ENCODE results near the gene CYTIP.
"Not testable (repeated sequence)": the region's sequence is repeated elsewhere in the genome, so short reads cannot be mapped to it uniquely, and the experiment has no call there.

CYTIP gene

DNA sequence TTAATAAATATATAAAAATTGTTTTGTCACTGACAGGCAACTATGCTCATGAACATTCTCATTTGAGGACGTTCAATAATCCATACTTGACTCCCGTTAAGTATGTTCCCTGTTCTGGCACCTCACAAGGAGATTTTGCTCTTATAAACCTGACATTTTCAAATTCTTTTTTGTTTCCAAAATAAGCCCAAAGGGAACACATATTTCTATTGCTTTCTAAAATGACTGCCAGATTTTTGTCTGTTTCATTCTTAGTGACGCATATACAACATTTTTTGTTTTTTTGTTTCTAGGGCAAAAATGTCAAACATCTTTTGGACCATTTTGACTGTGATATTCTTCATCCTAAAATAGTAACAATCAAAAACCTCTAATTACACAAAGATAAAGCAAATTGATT, 50.5 kb downstream of the CYTIP start:
- Histone ChIP-seq H3K4me1 (ENCODE audit: control insufficient read depth, insufficient read depth, low read length) (no peaks in the 10 kb centered on the region), H3K27me3 (ENCODE audit: control insufficient read depth, insufficient read depth, low read length) (no peaks in the 10 kb centered on the region), H3K4me3 (ENCODE audit: low read depth, low read length) (no peak overlapping the region), H3K9ac (ENCODE audit: low read depth, low read length) (no peak overlapping the region), H3K36me3 (ENCODE audit: control insufficient read depth, insufficient read depth, low read length) (no peaks in the 10 kb centered on the region), H3K9me3 (ENCODE audit: control insufficient read depth, insufficient read depth, low read length) (no peaks in the 10 kb centered on the region)

DNA sequence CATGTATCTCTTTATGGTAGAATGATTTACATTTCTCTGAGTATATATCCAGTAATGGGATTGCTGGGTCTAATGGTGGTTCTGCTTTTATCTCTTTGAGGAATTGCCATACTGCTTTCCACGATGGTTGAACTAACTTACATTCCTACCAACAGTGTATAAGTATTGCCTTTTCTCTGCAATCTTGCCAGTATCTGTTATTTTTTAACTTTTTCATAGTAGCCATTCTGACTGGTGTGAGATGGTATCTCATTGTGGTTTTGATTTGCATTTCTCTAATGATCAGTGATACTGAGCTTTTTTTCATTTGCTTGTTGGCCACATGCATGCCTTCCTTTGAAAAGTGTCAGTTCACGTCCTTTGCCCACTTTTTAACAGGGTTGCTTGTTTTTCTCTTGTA, 55.1 kb downstream of the CYTIP start:
- Histone ChIP-seq H3K4me1 (ENCODE audit: control insufficient read depth, insufficient read depth, low read length) (no peaks in the 10 kb centered on the region), H3K9me3 (ENCODE audit: control insufficient read depth, insufficient read depth, low read length) (no peaks in the 10 kb centered on the region), H3K4me3 (ENCODE audit: low read depth, low read length) (no peak overlapping the region), H3K27me3 (ENCODE audit: control insufficient read depth, insufficient read depth, low read length) (no peaks in the 10 kb centered on the region), H3K36me3 (ENCODE audit: control insufficient read depth, insufficient read depth, low read length) (no peaks in the 10 kb centered on the region), H3K9ac (ENCODE audit: low read depth, low read length) (no peak overlapping the region)

DNA sequence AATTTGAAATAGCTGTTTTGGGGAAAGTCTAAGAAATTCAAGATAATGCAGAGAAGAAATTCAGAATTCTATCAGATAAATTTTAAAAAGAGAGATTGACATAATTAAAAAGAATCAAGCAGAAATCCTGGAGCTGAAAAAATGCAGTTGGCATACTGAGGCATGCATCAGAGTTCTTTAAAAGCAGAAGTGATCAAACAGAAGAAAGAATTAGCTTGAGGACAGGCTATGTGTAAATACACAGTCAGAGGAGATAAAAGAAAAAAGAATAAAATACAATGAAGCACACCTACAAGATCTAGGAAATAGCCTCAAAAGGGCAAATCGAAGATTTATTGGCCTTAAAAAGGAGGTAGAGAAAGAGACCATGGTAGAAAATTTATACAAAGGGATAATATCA, 57.1 kb downstream of the CYTIP start:
- H3K27me3 ChIP-seq (ENCODE audit: control insufficient read depth, insufficient read depth, low read length) = no peaks in the 10 kb centered on the region
- H3K9me3 ChIP-seq (ENCODE audit: control insufficient read depth, insufficient read depth, low read length) = no peaks in the 10 kb centered on the region
- no peak overlapping the region for H3K4me3 ChIP-seq (ENCODE audit: low read depth, low read length)
- H3K9ac ChIP-seq (ENCODE audit: low read depth, low read length) = no peak overlapping the region
- no peaks in the 10 kb centered on the region for H3K4me1 ChIP-seq (ENCODE audit: control insufficient read depth, insufficient read depth, low read length)
- H3K36me3 ChIP-seq (ENCODE audit: control insufficient read depth, insufficient read depth, low read length) = no peaks in the 10 kb centered on the region

DNA sequence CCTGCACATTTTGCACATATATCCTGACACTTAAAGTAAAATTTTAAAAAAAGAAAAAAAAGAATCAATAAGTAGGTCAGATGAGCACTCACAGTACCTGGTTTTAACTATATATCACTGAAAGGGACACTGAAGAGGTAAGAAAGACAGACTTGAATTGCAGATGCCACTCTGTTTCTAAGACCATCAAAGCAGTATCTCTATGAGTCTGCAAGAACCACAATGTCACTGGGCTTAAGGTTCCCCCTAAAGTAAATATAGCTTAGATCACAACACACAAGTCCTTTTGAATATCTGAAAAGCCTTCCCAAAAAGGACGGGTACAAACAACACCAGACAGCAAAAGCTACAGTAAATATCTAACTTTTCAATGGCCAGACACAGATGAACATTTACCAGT, 57.6 kb downstream of the CYTIP start:
- Histone ChIP-seq H3K36me3 (ENCODE audit: control insufficient read depth, insufficient read depth, low read length) (no peaks in the 10 kb centered on the region), H3K9ac (ENCODE audit: low read depth, low read length) (no peak overlapping the region), H3K27me3 (ENCODE audit: control insufficient read depth, insufficient read depth, low read length) (no peaks in the 10 kb centered on the region), H3K4me1 (ENCODE audit: control insufficient read depth, insufficient read depth, low read length) (no peaks in the 10 kb centered on the region), H3K4me3 (ENCODE audit: low read depth, low read length) (no peak overlapping the region), H3K9me3 (ENCODE audit: control insufficient read depth, insufficient read depth, low read length) (no peaks in the 10 kb centered on the region)

DNA sequence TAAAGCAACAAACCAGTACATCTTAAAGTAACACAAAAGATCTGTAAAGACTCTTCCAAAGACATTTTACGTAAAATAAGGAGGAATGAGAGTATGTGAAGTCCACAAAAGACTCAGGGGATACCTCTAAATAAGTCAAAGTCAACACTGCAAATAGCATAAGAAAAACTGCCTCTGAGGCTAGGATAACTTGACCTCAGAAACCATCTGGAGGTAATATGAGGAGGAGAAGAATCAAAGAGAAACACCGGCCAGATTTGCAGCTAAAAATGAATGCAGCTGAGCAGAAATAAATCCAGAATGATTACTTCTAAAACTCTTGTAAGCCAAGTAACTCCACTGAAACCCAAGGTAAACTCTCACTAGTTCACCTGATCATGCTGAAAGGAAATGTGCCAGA, 66.0 kb downstream of the CYTIP start:
- Histone ChIP-seq H3K9ac (ENCODE audit: low read depth, low read length) (no peak overlapping the region), H3K27me3 (ENCODE audit: control insufficient read depth, insufficient read depth, low read length) (no peaks in the 10 kb centered on the region), H3K9me3 (ENCODE audit: control insufficient read depth, insufficient read depth, low read length) (peaks cover 9% of the 10 kb centered on the region), H3K4me3 (ENCODE audit: low read depth, low read length) (no peak overlapping the region), H3K4me1 (ENCODE audit: control insufficient read depth, insufficient read depth, low read length) (no peaks in the 10 kb centered on the region), H3K36me3 (ENCODE audit: control insufficient read depth, insufficient read depth, low read length) (no peaks in the 10 kb centered on the region)

DNA sequence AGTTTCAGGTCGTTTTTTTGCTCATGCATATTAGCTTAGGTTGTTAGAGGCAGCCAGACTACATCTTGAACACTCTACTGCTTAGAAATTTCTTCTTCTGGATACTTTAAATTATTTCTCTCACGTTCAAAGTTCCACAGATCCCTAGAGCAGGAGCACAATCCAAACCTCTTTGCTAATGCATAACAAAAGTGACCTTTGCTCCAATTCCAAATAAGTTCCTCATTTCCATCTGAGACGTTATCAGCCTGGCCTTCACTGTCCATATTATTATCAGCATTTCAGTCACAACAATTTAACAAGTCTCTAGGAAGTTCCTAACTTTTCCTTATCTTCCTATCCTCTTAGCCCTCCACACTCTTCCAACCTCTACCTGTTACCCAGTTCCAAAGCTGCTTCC, 67.8 kb downstream of the CYTIP start:
- Histone ChIP-seq H3K4me3 (ENCODE audit: low read depth, low read length) (no peak overlapping the region), H3K36me3 (ENCODE audit: control insufficient read depth, insufficient read depth, low read length) (no peaks in the 10 kb centered on the region), H3K9ac (ENCODE audit: low read depth, low read length) (no peak overlapping the region)

DNA sequence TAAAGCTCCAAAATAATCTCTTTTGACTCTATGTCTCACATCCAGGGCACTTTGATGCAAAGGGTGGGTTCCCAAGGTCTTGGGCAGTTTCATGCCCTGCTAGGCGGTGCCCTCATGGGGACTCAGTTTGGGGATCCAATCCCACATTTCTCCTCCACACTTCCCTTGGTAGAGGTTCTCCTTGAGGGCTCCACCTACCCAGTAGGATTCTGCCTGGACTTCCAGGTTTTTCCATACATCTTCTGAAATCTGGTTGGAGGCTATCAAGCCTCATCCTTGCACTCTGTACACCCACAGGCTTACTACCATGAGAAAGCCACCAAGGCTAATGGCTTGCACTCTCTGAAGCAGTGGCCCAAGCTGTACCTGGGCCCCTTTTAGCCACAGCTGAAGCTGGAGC, 68.5 kb downstream of the CYTIP start:
- Histone ChIP-seq H3K9me3 (ENCODE audit: control insufficient read depth, insufficient read depth, low read length) (peaks cover 9% of the 10 kb centered on the region), H3K36me3 (ENCODE audit: control insufficient read depth, insufficient read depth, low read length) (no peaks in the 10 kb centered on the region), H3K27me3 (ENCODE audit: control insufficient read depth, insufficient read depth, low read length) (no peaks in the 10 kb centered on the region), H3K4me1 (ENCODE audit: control insufficient read depth, insufficient read depth, low read length) (no peaks in the 10 kb centered on the region), H3K9ac (ENCODE audit: low read depth, low read length) (no peak overlapping the region), H3K4me3 (ENCODE audit: low read depth, low read length) (no peak overlapping the region)

More for the DNA sequence above, 67.8 kb downstream of the CYTIP start:
- H3K27me3 ChIP-seq (ENCODE audit: control insufficient read depth, insufficient read depth, low read length) = no peaks in the 10 kb centered on the region
- H3K9me3 ChIP-seq (ENCODE audit: control insufficient read depth, insufficient read depth, low read length) = peaks cover 9% of the 10 kb centered on the region
- no peaks in the 10 kb centered on the region for H3K4me1 ChIP-seq (ENCODE audit: control insufficient read depth, insufficient read depth, low read length)

DNA sequence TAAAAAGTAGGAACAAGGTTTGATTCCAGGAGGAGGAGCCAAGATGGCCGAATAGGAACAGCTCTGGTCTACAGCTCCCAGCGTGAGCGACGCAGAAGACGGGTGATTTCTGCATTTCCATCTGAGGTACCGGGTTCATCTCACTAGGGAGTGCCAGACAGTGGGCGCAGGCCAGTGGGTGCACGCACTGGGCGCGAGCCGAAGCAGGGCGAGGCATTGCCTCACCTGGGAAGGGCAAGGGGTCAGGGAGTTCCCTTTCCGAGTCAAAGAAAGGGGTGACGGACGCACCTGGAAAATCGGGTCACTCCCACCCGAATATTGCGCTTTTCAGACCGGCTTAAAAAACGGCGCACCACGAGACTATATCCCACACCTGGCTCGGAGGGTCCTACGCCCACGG, 75.4 kb downstream of the CYTIP start:
- H3K4me1 ChIP-seq (ENCODE audit: control insufficient read depth, insufficient read depth, low read length); H3K4me3 ChIP-seq (ENCODE audit: low read depth, low read length); H3K27me3 ChIP-seq (ENCODE audit: control insufficient read depth, insufficient read depth, low read length); H3K9ac ChIP-seq (ENCODE audit: low read depth, low read length); H3K9me3 ChIP-seq (ENCODE audit: control insufficient read depth, insufficient read depth, low read length); H3K36me3 ChIP-seq (ENCODE audit: control insufficient read depth, insufficient read depth, low read length): not testable (repeated sequence)

DNA sequence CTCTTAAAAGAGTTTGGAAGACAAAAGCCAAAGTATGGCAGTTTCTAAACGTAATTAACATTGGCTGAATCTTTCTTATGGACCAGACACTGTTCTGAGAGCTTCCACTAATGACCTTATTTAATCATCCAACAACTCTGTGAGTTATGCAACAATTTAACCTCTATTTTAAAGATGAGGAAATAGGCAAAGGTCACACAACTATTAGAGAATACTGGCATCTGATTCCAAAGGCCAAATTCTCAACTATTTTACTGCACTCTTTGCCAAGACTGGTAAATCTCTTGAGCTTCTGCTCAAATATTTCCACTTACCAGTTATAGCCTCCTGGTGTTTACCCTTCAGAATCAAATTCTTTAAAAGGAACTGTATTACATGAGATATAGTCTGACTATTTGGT, 76.2 kb downstream of the CYTIP start:
- H3K36me3 ChIP-seq (ENCODE audit: control insufficient read depth, insufficient read depth, low read length) = no peaks in the 10 kb centered on the region
- no peaks in the 10 kb centered on the region for H3K9me3 ChIP-seq (ENCODE audit: control insufficient read depth, insufficient read depth, low read length)
- no peak overlapping the region for H3K4me3 ChIP-seq (ENCODE audit: low read depth, low read length)
- no peaks in the 10 kb centered on the region for H3K27me3 ChIP-seq (ENCODE audit: control insufficient read depth, insufficient read depth, low read length)
- H3K9ac ChIP-seq (ENCODE audit: low read depth, low read length) = no peak overlapping the region
- H3K4me1 ChIP-seq (ENCODE audit: control insufficient read depth, insufficient read depth, low read length) = no peaks in the 10 kb centered on the region
